SK-N-MC (cell line): ENCODE data around the gene FAM20B.

ENCODE experiments used
- DNase-seq: peaks from one replicate; pipeline ENCODE4 v3.0.0-alpha.2; 2011; ENCODE audit warnings: low read depth, low spot score
- H3K27ac ChIP-seq: fragments of 200-600 bp; sonication (generic); 2 replicates; pipeline ENCODE4 v1.5.1; 2016; ENCODE audit warnings: mixed run types
- H3K36me3 ChIP-seq: fragments of 200-600 bp; sonication (generic); 2 replicates; pipeline ENCODE4 v1.6.1; 2017; ENCODE audit warnings: antibody characterized with exemption, low read length, mixed read lengths; ENCODE audit not compliant: insufficient read depth
- H3K4me3 ChIP-seq: fragments of 200-600 bp; sonication (generic); 2 replicates; pipeline ENCODE4 v1.5.1; 2016
- H3K9ac ChIP-seq: fragments of 200-600 bp; sonication (generic); 2 replicates; pipeline ENCODE4 v1.8.0; 2017; ENCODE audit warnings: mixed run types, mixed read lengths; ENCODE audit not compliant: insufficient read length
- H3K9me3 ChIP-seq: fragments of 200-600 bp; sonication (generic); 2 replicates; pipeline ENCODE4 v1.6.1; 2017; ENCODE audit warnings: low read depth, mild to moderate bottlenecking, antibody characterized with exemption, low read length, moderate library complexity, mixed read lengths
- EZH2 ChIP-seq: fragments of 200-600 bp; sonication (generic); IDR thresholded peaks from one replicate; pipeline ENCODE4 v1.6.1; 2017; ENCODE audit warnings: antibody characterized with exemption
- FOXP2 ChIP-seq: optimal IDR thresholded peaks from 2 replicates; pipeline ENCODE3; 2011; ENCODE audit warnings: mild to moderate bottlenecking, moderate library complexity; ENCODE audit not compliant: insufficient read depth; ENCODE audit errors: extremely low read length, control extremely low read depth
- POLR2AphosphoS5 ChIP-seq: IDR thresholded peaks from 2 replicates; pipeline ENCODE4 v1.6.1; 2012; ENCODE audit warnings: mild to moderate bottlenecking, low read depth, low read length, borderline replicate concordance

Gene FAM20B

GRCh38 chr1:179002552-179003345 lies 22.9 kb upstream of the FAM20B start:
- no peaks in the 10 kb centered on the region for H3K9me3 ChIP-seq
- peak; percentile 3 for DNase-seq

DNA sequence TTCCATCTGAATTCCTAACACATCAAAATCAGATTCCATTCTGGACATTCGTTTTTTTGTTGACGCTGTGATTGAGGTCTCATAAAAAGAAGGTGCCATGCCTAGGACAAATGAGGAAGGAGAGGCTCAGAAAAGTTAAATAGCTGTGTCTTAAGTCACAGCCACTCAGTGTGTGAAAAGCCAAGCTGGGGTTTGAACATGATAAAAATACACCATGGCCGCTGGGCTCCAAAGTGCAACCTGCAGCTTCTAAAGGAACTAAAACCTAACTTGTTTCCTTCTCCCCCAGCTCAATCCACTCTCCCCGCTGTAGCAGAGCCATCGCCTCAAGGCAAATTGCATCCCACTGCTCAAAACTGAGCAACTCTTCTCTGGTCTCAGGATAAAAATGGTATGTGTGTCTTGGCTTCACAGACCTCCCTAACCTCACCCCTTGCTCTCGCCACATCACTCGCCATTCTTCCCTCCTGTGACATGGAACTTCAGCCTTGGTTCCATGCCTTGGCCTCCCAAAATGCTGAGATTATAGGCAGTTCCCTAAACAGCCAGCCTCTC lies 22.1 kb upstream of the FAM20B start:
- no peak for DNase-seq
- H3K9ac ChIP-seq = no peak overlapping the region
- no peaks in the 10 kb centered on the region for H3K9me3 ChIP-seq
- TF ChIP-seq EZH2 = no peak
- TF ChIP-seq POLR2AphosphoS5 = no peak
- TF ChIP-seq FOXP2 = no peak
- no peak overlapping the region for H3K27ac ChIP-seq
- H3K4me3 ChIP-seq = no peak overlapping the region
- H3K36me3 ChIP-seq = no peaks in the 10 kb centered on the region

More at GRCh38 chr1:179002552-179003345, 22.9 kb upstream of the FAM20B start:
- Histone ChIP-seq H3K4me3 (peak overlapping the region; percentile 6; the same call in 1 of the 2 replicates), H3K9ac (no peak overlapping the region), H3K27ac (no peak overlapping the region), H3K36me3 (no peaks in the 10 kb centered on the region)
- TF ChIP-seq FOXP2 (no peak), POLR2AphosphoS5 (no peak), EZH2 (no peak)

- H3K4me3 ChIP-seq = no peak overlapping the region
- no peaks in the 10 kb centered on the region for H3K36me3 ChIP-seq
- TF ChIP-seq POLR2AphosphoS5 = no peak
- TF ChIP-seq FOXP2 = no peak
- TF ChIP-seq EZH2 = no peak
- H3K9ac ChIP-seq = no peak overlapping the region
- no peaks in the 10 kb centered on the region for H3K9me3 ChIP-seq
- no peak overlapping the region for H3K27ac ChIP-seq
- no peak for DNase-seq
Measured at GRCh38 chr1:179007233-179007632, 18.5 kb upstream of the FAM20B start.

- Histone ChIP-seq H3K9me3 (no peaks in the 10 kb centered on the region), H3K27ac (no peak overlapping the region), H3K4me3 (no peak overlapping the region), H3K36me3 (no peaks in the 10 kb centered on the region), H3K9ac (no peak overlapping the region)
- TF ChIP-seq POLR2AphosphoS5 = no peak
- TF ChIP-seq EZH2 = no peak
- no peak for TF ChIP-seq FOXP2
- no peak for DNase-seq
Measured at GRCh38 chr1:179010671-179011070, 15.0 kb upstream of the FAM20B start.

- DNase-seq = no peak
- no peaks in the 10 kb centered on the region for H3K9me3 ChIP-seq
- no peak overlapping the region for H3K9ac ChIP-seq
- no peak overlapping the region for H3K4me3 ChIP-seq
- H3K36me3 ChIP-seq = no peaks in the 10 kb centered on the region
- H3K27ac ChIP-seq = no peak overlapping the region
- no peak for TF ChIP-seq FOXP2
- TF ChIP-seq POLR2AphosphoS5 = no peak
- TF ChIP-seq EZH2 = no peak
Measured at GRCh38 chr1:179012038-179012437, 13.7 kb upstream of the FAM20B start.

GRCh38 chr1:179014123-179014522 lies 11.6 kb upstream of the FAM20B start:
- no peak for DNase-seq
- TF ChIP-seq POLR2AphosphoS5 (no peak), EZH2 (no peak), FOXP2 (no peak)
- H3K27ac ChIP-seq = no peak overlapping the region
- no peak overlapping the region for H3K9ac ChIP-seq
- no peak overlapping the region for H3K4me3 ChIP-seq
- no peaks in the 10 kb centered on the region for H3K9me3 ChIP-seq
- H3K36me3 ChIP-seq = no peaks in the 10 kb centered on the region

GRCh38 chr1:179015396-179015795 lies 10.3 kb upstream of the FAM20B start:
- Histone ChIP-seq H3K36me3 (no peaks in the 10 kb centered on the region), H3K4me3 (no peak overlapping the region), H3K27ac (no peak overlapping the region), H3K9me3 (no peaks in the 10 kb centered on the region), H3K9ac (no peak overlapping the region)
- no peak for DNase-seq
- TF ChIP-seq POLR2AphosphoS5 (no peak), FOXP2 (no peak), EZH2 (no peak)

DNA sequence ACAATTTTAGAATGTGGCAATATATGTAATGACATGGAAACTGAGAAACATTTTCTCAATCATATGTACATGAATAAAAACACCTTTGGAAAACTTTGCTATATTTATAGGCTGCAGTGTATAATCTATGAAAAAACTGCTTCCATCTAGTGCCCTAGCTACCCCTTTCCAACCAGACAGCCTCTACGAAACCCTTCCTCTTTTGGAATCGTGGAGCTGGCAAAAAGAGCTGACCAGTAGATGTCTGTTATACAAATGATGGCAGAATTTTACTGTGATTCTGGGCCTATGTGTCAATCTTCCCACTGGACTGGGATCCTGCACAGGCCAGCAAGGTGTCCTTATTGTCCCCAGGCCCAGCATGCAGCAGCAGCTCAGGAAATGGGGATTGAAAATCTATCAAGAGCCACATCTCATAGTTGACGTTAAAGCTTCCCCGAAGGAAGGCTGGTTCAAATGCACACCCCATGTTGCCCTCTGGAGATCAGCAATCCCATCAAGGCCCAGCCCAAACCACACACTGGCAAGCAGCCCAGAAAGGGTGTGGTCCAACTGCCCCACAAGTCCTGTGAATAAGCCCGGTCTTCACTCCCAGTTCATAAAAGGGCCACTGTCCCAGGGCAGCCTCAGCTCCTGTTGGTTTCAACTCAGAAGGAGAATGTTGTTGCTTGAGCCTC lies 8.8 kb upstream of the FAM20B start:
- Histone ChIP-seq H3K27ac (no peak overlapping the region), H3K9me3 (no peaks in the 10 kb centered on the region), H3K36me3 (no peaks in the 10 kb centered on the region), H3K4me3 (no peak overlapping the region), H3K9ac (no peak overlapping the region)
- TF ChIP-seq FOXP2 = no peak
- no peak for TF ChIP-seq POLR2AphosphoS5
- TF ChIP-seq EZH2 = no peak
- no peak for DNase-seq
